ENCODE results near the gene REX1BD.

Gene REX1BD

GRCh38 chr19:18610556-18611326 is 22.1 kb downstream of the REX1BD start:
- H3K36me3 ChIP-seq = no peaks in the 10 kb centered on the region
- no peak for DNase-seq
- no peaks in the 10 kb centered on the region for H3K9me3 ChIP-seq (ENCODE audit: severe bottlenecking)
- no peak overlapping the region for H3K27ac ChIP-seq
- H3K4me3 ChIP-seq (ENCODE audit: low read depth, low read length) = no peak overlapping the region
- peaks cover 68% of the 10 kb centered on the region for H3K27me3 ChIP-seq (ENCODE audit: insufficient read depth, low read depth, severe bottlenecking)
- TF ChIP-seq CTCF (IDR thresholded peaks at IDR 0.05; ENCODE audit: low read depth, low read length) = no peak

GRCh38 chr19:18611327-18612050 is 22.9 kb downstream of the REX1BD start:
- H3K9me3 ChIP-seq (ENCODE audit: severe bottlenecking) = no peaks in the 10 kb centered on the region
- peak overlapping the region; percentile 3; the same call in 1 of the 2 replicates for H3K4me3 ChIP-seq (ENCODE audit: low read depth, low read length)
- no peak for TF ChIP-seq CTCF (IDR thresholded peaks at IDR 0.05; ENCODE audit: low read depth, low read length)
- DNase-seq = no peak
- H3K36me3 ChIP-seq = no peaks in the 10 kb centered on the region
- H3K27me3 ChIP-seq (ENCODE audit: insufficient read depth, low read depth, severe bottlenecking) = peaks cover 68% of the 10 kb centered on the region
- H3K27ac ChIP-seq = no peak overlapping the region

- no peak overlapping the region for H3K27ac ChIP-seq
- DNase-seq = no peak
- H3K9me3 ChIP-seq (ENCODE audit: severe bottlenecking) = peaks cover 6% of the 10 kb centered on the region
- peaks cover 67% of the 10 kb centered on the region for H3K27me3 ChIP-seq (ENCODE audit: insufficient read depth, low read depth, severe bottlenecking)
- no peak for TF ChIP-seq CTCF (IDR thresholded peaks at IDR 0.05; ENCODE audit: low read depth, low read length)
- peak overlapping the region; percentile 37 for H3K4me3 ChIP-seq (ENCODE audit: low read depth, low read length)
- no peaks in the 10 kb centered on the region for H3K36me3 ChIP-seq
Observed at GRCh38 chr19:18612051-18612771, 23.6 kb downstream of the REX1BD start.

GRCh38 chr19:18612772-18613588 is 24.4 kb downstream of the REX1BD start, which contains the start of gene TMEM59L:
TSS of gene TMEM59L (plus strand) at chr19:18612870. CDS start at chr19:18612959, 89 bp downstream.
- Histone ChIP-seq H3K27me3 (ENCODE audit: insufficient read depth, low read depth, severe bottlenecking) (peaks cover 59% of the 10 kb centered on the region), H3K36me3 (no peaks in the 10 kb centered on the region), H3K27ac (no peak within 1 kb of the TSS), H3K4me3 (ENCODE audit: low read depth, low read length) (peak within 1 kb of the TSS; percentile 37), H3K9me3 (ENCODE audit: severe bottlenecking) (peaks cover 11% of the 10 kb centered on the region)
- no peak for TF ChIP-seq CTCF (IDR thresholded peaks at IDR 0.05; ENCODE audit: low read depth, low read length)
- no peak for DNase-seq

GRCh38 chr19:18613589-18614234 is 25.1 kb downstream of the REX1BD start:
- Histone ChIP-seq H3K9me3 (ENCODE audit: severe bottlenecking) (peaks cover 11% of the 10 kb centered on the region), H3K27ac (no peak overlapping the region), H3K27me3 (ENCODE audit: insufficient read depth, low read depth, severe bottlenecking) (peaks cover 52% of the 10 kb centered on the region), H3K4me3 (ENCODE audit: low read depth, low read length) (no peak overlapping the region; the same call in 1 of the 2 replicates), H3K36me3 (no peaks in the 10 kb centered on the region)
- DNase-seq = peak; percentile 64
- TF ChIP-seq CTCF (IDR thresholded peaks at IDR 0.05; ENCODE audit: low read depth, low read length) = no peak
